Activated CD8-positive, alpha-beta memory T cell treated with anti-CD3 and anti-CD28 coated beads for 1 hour (primary cell): ENCODE measurements around the gene SLC6A6.

Experiments used
- DNase-seq, 2 donors: peaks; one replicate each; pipeline ENCODE4 v3.0.0-alpha.2; 2020; ENCODE audit warnings: low read depth in 1 of 2; ENCODE audit errors: extremely low read depth in 1 of 2

Gene SLC6A6

DNA sequence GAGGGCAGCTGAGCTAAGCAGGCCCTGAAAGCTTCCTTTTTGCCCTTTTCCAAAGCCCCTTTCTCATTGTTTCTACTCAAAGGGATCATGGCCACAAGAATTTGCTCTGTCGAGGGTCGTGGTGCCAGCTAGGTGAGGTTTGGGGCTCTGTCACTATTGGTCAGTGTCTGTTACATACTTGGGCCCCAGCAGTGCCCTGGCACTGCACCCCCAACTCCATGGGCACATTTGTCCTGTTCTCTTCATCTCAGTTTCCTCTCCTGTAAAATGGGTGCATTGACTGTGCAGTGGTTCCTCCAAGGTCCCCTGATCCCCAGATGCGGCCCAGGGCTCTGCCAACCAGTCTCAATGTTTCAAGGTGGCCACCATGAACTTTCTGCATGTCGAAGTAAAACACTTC, 62.1 kb downstream of the SLC6A6 start:
- no peak for DNase-seq

DNA sequence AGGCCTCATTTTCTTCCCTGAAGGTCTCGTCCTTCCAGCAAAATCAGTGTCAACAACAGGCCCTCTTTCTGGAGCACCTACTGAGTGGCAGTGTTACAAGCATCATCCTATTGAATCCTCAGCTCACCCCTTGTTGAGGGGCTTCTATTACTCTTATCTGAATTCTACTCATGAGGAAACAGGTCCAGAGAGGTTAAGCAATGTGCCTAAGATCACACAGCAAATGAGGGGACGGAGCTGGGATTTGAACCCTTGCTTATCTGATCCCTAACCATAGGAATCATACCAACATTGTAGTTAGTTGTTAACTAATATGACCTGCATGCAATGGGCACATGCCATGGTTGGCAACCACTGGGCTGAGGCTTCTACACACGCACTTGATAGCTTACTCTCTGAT, 63.0 kb downstream of the SLC6A6 start:
- DNase-seq = no peak

- DNase-seq = no peak
These were observed 63.9 kb downstream of the SLC6A6 start for GRCh38 chr3:14466179-14466903.

GRCh38 chr3:14467814-14468620, 65.6 kb downstream of the SLC6A6 start:
- peak in 1 of 2 donors; percentile 16 for DNase-seq

GRCh38 chr3:14468621-14468981, 66.2 kb downstream of the SLC6A6 start:
- DNase-seq = no peak

DNA sequence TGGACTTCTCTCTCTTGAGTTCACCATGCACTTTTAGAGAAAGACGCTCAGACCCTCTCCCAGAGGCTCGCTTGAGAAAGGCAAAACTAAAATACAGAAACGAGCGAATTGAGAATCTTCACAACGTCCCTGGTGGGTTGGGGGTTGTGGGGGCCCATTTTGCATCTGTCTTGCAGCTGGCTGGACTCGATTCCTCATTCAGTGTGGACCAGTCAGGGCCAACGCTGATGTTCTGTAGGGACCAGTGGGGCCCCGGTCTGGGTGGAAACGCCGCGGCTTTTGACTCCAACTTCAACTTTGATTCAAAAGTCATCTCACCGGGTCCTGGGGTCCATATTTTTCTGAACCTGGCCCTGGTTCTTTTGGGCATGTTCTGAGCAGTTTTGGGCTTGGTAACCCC, 68.1 kb downstream of the SLC6A6 start:
- no peak for DNase-seq

- DNase-seq = no peak
These were observed 68.6 kb downstream of the SLC6A6 start for GRCh38 chr3:14471016-14471415.

DNA sequence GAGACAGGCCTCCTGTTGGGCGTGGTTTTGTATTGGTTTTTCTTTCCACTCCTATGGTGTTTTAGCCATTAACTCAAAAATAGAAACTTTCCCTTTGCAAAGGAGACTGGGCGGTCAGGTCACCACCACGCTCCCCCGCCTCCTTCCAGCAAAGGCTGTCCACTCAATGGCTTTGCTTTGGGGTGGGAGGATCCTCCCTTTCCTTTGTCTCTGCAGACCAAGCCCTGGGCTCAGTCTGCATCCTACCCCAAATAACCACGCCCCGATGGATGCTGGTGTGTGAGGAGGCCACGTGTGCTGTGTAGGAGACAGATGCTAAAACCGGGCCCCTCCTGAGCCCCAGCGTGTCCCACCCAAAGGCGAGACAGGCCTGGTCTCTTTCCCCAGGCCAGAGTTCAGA, 69.3 kb downstream of the SLC6A6 start:
- no peak for DNase-seq

- no peak for DNase-seq
These were observed 70.3 kb downstream of the SLC6A6 start for GRCh38 chr3:14472471-14473351.

DNA sequence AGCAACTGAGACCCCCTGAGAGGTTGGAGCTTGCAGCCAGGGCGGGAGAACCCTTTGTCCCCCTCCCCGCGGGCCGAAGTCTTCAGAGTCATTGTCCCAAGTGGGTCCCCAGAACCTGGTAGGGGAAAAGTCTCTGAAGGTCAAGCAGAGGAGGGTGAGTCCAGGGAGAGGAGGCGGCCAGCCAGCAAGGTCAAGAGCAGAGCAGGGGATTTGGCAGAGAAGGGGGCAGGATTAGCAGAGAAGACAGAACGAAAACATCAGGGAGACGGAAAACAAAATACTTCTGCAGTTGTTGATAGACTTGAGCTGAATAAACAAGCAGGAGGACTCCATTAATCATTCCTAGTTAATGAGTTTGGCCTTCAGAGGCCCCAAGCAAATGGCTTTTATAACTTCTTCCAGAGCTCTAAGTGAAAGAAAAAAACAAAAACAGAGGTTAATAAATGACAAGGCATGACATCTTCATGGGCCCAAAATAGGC, 71.0 kb downstream of the SLC6A6 start:
- no peak for DNase-seq

DNA sequence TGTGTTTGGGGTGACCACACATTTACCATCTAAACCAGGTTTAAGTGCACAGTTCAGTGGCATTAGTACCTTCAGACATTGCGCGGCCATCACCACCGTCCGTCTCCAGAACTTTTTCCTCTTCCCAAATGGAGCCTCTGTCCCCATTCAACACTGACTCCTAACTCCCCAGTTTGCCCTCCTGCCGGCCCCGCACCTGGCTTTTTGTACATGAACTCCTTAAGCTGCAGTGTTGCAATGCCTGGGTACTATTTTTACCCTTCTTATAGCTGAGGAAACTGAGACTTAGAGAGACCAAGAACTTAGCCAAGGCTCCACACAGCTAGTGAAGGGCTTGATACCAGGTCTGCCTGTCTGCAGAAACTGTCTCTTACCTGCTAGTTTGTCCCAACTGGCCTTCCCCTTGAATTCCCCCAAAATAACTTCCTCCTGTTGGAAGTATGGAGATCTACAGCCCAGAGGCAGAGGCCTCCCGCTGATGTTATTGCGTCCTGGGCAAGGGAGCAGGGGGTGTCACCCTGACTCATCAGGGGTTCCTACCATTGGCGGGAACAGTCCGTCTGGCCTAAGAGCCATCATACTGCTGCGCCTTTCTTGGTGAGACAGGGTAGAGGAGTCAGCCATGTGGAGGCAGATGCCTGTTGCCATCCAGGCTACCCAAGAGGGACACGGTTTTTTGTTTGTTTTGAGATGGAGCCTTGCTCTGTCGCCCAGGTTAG, 72.1 kb downstream of the SLC6A6 start:
- DNase-seq = no peak

DNA sequence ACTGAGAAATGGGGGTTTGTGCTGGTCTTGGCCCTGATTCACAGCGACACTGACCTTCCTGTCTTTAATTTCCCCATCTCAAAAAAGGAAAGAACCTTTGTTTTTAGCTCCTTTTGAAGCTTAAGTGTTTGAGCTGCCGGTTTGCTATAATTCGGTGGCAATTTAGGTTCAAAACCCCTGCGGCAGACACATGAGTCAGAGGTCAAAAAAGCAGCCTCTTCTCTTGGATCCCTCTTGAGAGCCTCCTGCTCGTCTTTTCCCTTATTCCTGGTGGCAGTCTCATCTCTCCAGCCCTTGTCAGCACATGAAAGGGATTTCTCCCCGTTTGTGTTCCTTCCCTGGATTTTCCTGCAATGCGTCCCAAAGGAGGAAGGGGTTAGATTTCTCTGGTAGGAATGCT, 73.2 kb downstream of the SLC6A6 start:
- DNase-seq = no peak

DNA sequence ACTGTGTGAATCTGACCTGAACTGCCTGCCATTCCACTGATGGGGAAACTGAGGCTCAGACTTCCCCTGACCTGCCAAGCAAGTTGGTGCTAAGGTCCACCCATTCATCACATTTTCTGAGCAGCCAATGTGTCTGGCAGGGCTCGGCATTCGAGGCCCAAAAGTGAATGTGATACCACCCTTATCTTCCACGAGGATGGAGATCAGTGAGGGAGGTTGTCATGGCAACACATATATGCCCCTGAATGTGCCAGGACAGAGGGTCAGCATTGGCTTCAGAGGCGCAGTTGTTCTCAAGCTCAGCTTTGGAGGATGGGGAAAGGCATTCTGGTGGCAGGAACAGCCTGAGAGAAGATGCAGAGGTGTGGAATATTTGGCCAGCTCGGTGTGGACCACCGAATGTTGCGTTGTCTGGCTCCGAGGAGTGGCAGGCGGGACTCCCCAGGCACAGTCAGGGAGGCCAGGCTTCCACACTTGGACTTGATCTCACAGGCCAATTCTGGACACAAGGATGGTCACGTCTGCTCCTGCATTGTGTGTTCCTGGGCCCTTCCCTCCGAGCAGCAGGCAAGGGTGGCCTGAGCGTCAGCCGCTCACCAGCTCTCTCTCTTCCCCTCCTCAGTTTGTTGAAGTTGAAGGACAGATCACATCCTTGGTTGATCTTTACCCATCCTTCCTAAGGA, 74.3 kb downstream of the SLC6A6 start:
- DNase-seq = no peak

DNA sequence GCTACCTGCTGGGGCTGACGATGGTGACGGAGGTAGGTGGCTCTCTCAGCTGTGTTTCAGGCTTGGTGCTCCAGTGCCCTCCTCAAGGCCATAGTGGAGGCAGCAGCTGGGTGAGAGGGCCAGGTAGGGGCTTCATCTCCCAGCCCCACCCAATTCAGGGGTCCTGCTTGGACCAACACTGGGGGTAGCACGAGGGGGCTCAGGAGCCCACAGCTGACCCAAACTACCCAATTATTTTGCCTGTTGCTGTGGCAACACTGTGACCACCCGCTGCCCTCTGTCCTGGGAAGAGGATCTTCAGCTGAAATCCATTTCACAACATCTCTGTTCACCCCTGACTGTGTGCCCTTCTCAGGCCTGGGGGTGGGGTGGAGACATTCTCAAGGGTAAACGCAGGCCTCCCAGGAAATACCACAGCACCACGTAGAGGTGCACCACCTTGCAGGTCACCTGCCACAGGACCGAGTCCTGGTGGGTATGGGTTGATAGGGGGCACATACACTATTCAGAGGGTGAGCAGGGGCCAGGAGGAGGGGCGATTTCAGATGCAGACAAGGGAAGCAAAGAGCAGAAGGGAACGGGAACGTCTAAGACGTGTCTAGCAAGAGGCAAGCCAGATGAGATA, 75.0 kb downstream of the SLC6A6 start:
- DNase-seq = no peak

- DNase-seq = no peak
These were observed 76.6 kb downstream of the SLC6A6 start for GRCh38 chr3:14478956-14479550.

- no peak for DNase-seq
These were observed 77.2 kb downstream of the SLC6A6 start for GRCh38 chr3:14479591-14479990.

DNA sequence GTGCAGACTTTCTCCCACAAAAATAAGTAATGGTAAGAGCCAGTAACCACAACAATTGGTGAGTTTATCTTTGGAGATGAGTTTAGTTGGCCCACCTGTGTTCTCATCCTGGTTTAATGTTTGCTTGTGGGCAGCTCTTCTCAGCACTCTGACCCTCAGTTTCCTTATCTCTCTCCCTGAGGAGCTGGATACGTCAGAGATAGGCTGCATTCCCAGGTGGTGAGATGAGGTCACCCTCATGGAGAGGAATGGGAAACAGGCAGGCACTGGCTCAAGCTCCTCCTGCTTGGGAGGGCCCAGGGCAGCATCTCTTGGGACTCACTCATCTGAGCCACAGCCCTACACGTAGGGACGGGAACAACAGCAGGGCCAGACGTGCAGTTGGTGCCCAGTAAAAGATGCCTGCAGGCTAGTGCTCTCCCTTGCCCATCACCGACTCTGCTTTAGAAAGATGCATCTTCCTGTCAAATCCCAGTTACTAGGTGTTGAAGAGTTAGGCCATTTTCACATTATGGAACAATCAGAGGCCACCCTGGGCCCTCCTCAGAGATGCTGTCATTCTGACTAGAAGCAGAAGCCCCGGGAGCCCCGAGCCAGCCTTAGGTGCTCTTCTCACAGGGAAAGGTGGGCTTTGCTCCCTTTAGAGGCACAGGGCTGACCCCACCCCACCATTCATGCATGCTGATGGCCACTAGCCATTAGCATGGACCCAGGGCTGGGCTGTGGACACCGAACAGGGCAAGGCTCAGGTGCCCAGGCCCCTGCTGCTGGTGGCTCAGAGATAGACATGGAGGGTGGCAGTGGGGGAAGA, 78.0 kb downstream of the SLC6A6 start:
- DNase-seq = no peak

DNA sequence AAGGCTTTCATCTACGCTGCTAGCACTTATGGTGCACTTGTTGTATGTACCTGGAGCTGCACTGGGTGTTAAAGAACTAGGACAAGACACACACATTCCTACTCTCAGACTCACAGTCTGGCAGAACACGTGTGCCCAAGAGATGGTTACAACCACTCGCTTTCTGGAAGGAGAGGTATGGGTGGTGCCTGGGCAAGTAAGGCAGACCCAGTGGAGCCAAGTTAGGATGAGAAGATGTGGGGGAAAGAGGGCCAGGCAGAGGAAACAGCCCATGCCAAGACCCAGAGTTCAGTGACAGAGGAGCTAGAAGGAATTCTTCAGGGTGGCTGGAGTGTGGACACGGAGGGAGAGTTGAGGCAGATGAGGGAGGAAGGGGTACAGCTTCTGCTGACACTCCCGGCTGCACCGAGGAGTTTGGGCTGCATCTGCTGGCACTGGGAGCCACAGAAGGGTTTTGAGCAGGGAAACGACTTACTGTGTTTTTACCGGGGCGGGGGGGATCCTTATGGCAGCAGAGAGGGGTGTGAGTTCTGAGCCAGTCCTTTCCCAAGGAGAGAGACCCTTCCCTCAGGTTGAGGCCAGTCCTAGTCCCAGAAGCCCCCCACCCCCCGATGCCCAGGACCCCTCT, 78.7 kb downstream of the SLC6A6 start:
- no peak for DNase-seq
